Caco-2 (cell line): ENCODE data around the gene SYNPO2. TPM values are rescaled to one million over a fixed set of nuclear protein-coding genes. Genes with fewer than 3 reads are reported as not detected.

Experiments used
- BruUV-seq: library from RNA; stranded (reverse); fragments of 400-500 nt; replicated peaks from 2 replicates; lab custom pipeline; 2021; lab: Mats Ljungman, UMichigan
- CTCF ChIA-PET: fragments of 300-600 bp; sonication (Branson Sonifier 250); formaldehyde crosslinking; loops from one replicate; lab custom pipeline; 2022; ENCODE audit warnings: antibody characterized with exemption; lab: Charles Lee
- POLR2A ChIA-PET: fragments of 300-600 bp; sonication (Branson Sonifier 250); formaldehyde crosslinking; loops from one replicate; lab custom pipeline; 2022; ENCODE audit warnings: antibody characterized with exemption; lab: Charles Lee
- DNase-seq, 2 experiments: peaks; one replicate each; pipeline versions ENCODE4 v3.0.0 to v3.0.0-alpha.2; 2020 to 2022
- H3K27me3 ChIP-seq: replicated peaks from 2 replicates; pipeline ENCODE4 v1.6.0; 2011; ENCODE audit warnings: low read length; ENCODE audit not compliant: control insufficient read depth, insufficient read depth
- H3K36me3 ChIP-seq: 2 replicates; pipeline ENCODE4 v1.5.1; 2011; ENCODE audit warnings: low read length; ENCODE audit not compliant: control insufficient read depth, insufficient read depth
- H3K4me1 ChIP-seq: fragments of 250-450 bp; sonication (Bioruptor Pico); 2 replicates; pipeline ENCODE4 v1.5.1; 2020; ENCODE audit warnings: mild to moderate bottlenecking
- H3K4me3 ChIP-seq: 2 replicates; pipeline ENCODE4 v1.5.1; 2011; ENCODE audit warnings: low read depth, mild to moderate bottlenecking, control low read depth, low read length
- H3K9me3 ChIP-seq: fragments of 250-450 bp; sonication (Bioruptor Pico); 2 replicates; pipeline ENCODE4 v1.5.1; 2020; ENCODE audit warnings: mild to moderate bottlenecking, moderate library complexity
- H3K27ac Mint-ChIP-seq: one replicate; pipeline ENCODE4 v1.8.0; 2022; ENCODE audit warnings: mixed read lengths; ENCODE audit not compliant: unreplicated experiment
- H3K27me3 Mint-ChIP-seq: one replicate; pipeline ENCODE4 v1.8.0; 2022; ENCODE audit warnings: mixed read lengths; ENCODE audit not compliant: insufficient read depth, unreplicated experiment
- H3K36me3 Mint-ChIP-seq: one replicate; pipeline ENCODE4 v1.8.0; 2022; ENCODE audit warnings: mild to moderate bottlenecking, mixed read lengths; ENCODE audit not compliant: insufficient read depth, unreplicated experiment
- H3K4me1 Mint-ChIP-seq: one replicate; pipeline ENCODE4 v1.8.0; 2022; ENCODE audit warnings: low read depth, mixed read lengths; ENCODE audit not compliant: unreplicated experiment
- H3K4me3 Mint-ChIP-seq: one replicate; pipeline ENCODE4 v1.8.0; 2022; ENCODE audit warnings: mild to moderate bottlenecking, moderate library complexity, mixed read lengths; ENCODE audit not compliant: unreplicated experiment
- H3K9me3 Mint-ChIP-seq: one replicate; pipeline ENCODE4 v1.8.0; 2022; ENCODE audit warnings: mixed read lengths; ENCODE audit not compliant: unreplicated experiment
- CTCF ChIP-seq, 2 experiments: fragments of 200-600 bp in 1 of 2; IDR thresholded peaks; 1 replicate in 1 of 2; 2 replicates in 1 of 2; pipeline versions ENCODE4 v1.5.1 to v1.8.0; 2011 to 2022; ENCODE audit warnings: antibody characterized with exemption in 1 of 2, control low read depth in 1 of 2, inconsistent platforms in 1 of 2, low read depth in 1 of 2, low read length in 1 of 2, mild to moderate bottlenecking in 1 of 2, moderate library complexity in 1 of 2; ENCODE audit not compliant: insufficient read depth in 1 of 2, severe bottlenecking in 1 of 2, unreplicated experiment in 1 of 2
- intact Hi-C: fragments of 100-400 bp; cut with micrococcal nuclease; formaldehyde crosslinking; loops from one replicate; pipeline ENCODE4 v1.10.0; 2022; ENCODE audit not compliant: unreplicated experiment
- total RNA-seq: library from RNA; stranded (reverse); gene quantifications from 2 replicates; pipeline ENCODE4 v1.2.3, GENCODE V29; 2022

Gene SYNPO2
- total RNA-seq, 1 experiment from 2014 or later, result 0.16 TPM

- no peaks in the 10 kb centered on the region for H3K27me3 ChIP-seq
- no peak overlapping the region for H3K4me3 ChIP-seq
- DNase-seq, result no peak
- intact Hi-C loops, result no loop called here
- no TSS peak for BruUV-seq
- CTCF ChIA-PET, result no interaction called here
- H3K9me3 ChIP-seq, result no peaks in the 10 kb centered on the region
- TF ChIP-seq CTCF (IDR thresholded peaks at IDR 0.05; ENCODE audit: insufficient read depth in 1 of 2, low read depth in 1 of 2, low read length in 1 of 2, severe bottlenecking in 1 of 2, unreplicated experiment in 1 of 2), result no peak
- Mint-ChIP-seq H3K27me3 (no peaks in the 10 kb centered on the region), H3K4me3 (no peak overlapping the region), H3K4me1 (peaks cover 14% of the 10 kb centered on the region), H3K36me3 (peaks cover 13% of the 10 kb centered on the region), H3K27ac (peak overlapping the region; percentile 68), H3K9me3 (peaks cover 16% of the 10 kb centered on the region)
- H3K4me1 ChIP-seq, result peaks cover 45% of the 10 kb centered on the region
- POLR2A ChIA-PET, result no interaction called here
- H3K36me3 ChIP-seq, result no peaks in the 10 kb centered on the region
These were observed 212.0 kb downstream of the SYNPO2 start for GRCh38 chr4:119100655-119101054.

DNA sequence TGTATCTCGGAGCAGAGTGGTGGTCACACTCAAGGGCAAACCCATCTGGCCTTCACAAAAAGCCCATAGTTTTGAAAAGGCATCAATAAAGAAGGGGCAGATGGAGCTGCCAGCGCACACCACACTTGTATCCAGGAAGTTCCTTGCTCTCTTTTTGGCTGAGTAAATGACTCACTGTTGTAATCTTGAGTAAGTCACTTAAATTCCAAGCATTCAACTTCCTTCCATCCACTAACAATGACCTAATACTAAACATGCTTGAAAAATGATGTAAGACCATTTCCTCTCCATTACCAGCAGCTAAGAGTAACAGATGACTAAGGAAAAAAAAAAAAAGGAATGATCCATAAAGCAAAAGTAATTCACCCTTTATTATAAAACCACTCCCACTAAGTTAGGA lies 214.6 kb downstream of the SYNPO2 start:
- H3K4me3 Mint-ChIP-seq, result no peak overlapping the region
- no peaks in the 10 kb centered on the region for H3K27me3 Mint-ChIP-seq
- H3K36me3 Mint-ChIP-seq, result peaks cover 13% of the 10 kb centered on the region
- DNase-seq, result peak in 1 of 2 experiments; percentile 38
- BruUV-seq, result no TSS peak
- Histone ChIP-seq H3K9me3 (no peaks in the 10 kb centered on the region), H3K36me3 (no peaks in the 10 kb centered on the region), H3K4me3 (no peak overlapping the region), H3K4me1 (peaks cover 44% of the 10 kb centered on the region), H3K27me3 (no peaks in the 10 kb centered on the region)
- CTCF ChIA-PET, result interaction anchor here (0.6 to 0.8 kb wide), 2 partner anchors 46 to 61 kb away, joined by 3 to 4 read pairs; no protein-coding TSS in a partner anchor
- H3K9me3 Mint-ChIP-seq, result peaks cover 16% of the 10 kb centered on the region
- intact Hi-C loops, result loop anchor here (1.0 kb wide), 1 partner anchor 10 kb away; no protein-coding TSS in a partner anchor
- TF ChIP-seq CTCF (IDR thresholded peaks at IDR 0.05; ENCODE audit: insufficient read depth in 1 of 2, low read depth in 1 of 2, low read length in 1 of 2, severe bottlenecking in 1 of 2, unreplicated experiment in 1 of 2), result no peak
- H3K27ac Mint-ChIP-seq, result peak overlapping the region; percentile 86
- peaks cover 18% of the 10 kb centered on the region for H3K4me1 Mint-ChIP-seq
- POLR2A ChIA-PET, result interaction anchor here (0.8 kb wide), 1 partner anchor 110 kb away, joined by 3 read pairs; no protein-coding TSS in a partner anchor

DNA sequence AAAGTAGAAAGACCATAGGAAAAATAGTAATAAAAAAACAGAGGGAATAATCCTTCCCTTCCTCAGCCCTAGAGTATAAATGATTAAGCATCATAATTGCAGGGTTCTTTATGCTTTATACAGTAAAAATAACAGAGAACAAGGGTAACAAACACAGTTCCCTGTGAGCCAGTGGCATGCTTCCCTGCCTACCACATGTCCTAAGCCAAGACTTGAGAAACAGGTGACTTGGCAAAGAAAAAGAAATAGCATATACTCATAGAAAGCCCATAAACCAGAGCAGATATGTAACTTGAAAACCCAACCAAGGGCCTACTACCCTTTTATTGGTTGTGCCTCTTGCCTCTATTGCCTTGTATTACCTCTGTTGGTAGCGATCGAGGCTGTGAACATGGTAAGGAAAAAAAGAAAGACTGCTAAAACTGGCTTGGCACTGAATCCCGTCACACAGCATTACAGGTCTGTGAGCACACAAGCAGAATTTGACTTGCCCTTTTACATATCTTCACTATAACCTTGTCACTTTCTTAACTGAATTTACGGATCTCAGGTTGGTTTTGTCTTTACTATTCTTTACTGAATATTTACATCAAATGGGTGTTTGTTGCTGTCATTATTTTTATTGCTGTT lies 216.1 kb downstream of the SYNPO2 start:
- ChIA-PET CTCF (no interaction called here), POLR2A (no interaction called here)
- peaks cover 13% of the 10 kb centered on the region for H3K36me3 Mint-ChIP-seq
- no peak overlapping the region for H3K4me3 Mint-ChIP-seq
- Histone ChIP-seq H3K4me1 (peaks cover 31% of the 10 kb centered on the region), H3K36me3 (no peaks in the 10 kb centered on the region), H3K4me3 (no peak overlapping the region), H3K9me3 (no peaks in the 10 kb centered on the region), H3K27me3 (no peaks in the 10 kb centered on the region)
- no peak for TF ChIP-seq CTCF (IDR thresholded peaks at IDR 0.05; ENCODE audit: insufficient read depth in 1 of 2, low read depth in 1 of 2, low read length in 1 of 2, severe bottlenecking in 1 of 2, unreplicated experiment in 1 of 2)
- H3K27me3 Mint-ChIP-seq, result no peaks in the 10 kb centered on the region
- peaks cover 18% of the 10 kb centered on the region for H3K4me1 Mint-ChIP-seq
- no peak overlapping the region for H3K27ac Mint-ChIP-seq
- no TSS peak for BruUV-seq
- intact Hi-C loops, result no loop called here
- no peak for DNase-seq
- peaks cover 16% of the 10 kb centered on the region for H3K9me3 Mint-ChIP-seq
